SK-N-MC (cell line): ENCODE data around the gene CLEC2D.

Experiments used
- EZH2 ChIP-seq: fragments of 200-600 bp; sonication (generic); IDR thresholded peaks from one replicate; pipeline ENCODE4 v1.6.1; 2017; ENCODE audit warnings: antibody characterized with exemption
- POLR2AphosphoS5 ChIP-seq: IDR thresholded peaks from 2 replicates; pipeline ENCODE4 v1.6.1; 2012; ENCODE audit warnings: mild to moderate bottlenecking, low read depth, low read length, borderline replicate concordance

- TF ChIP-seq POLR2AphosphoS5, result no peak
- TF ChIP-seq EZH2, result no peak
Observed at GRCh38 chr12:9742661-9743060, 73.1 kb downstream of the CLEC2D start.
